Fibroblast of lung (primary cell): ENCODE results near the gene RPS6KA3. TPM values are rescaled to one million over a fixed set of nuclear protein-coding genes. Genes with fewer than 3 reads are reported as not detected.

ENCODE experiments used
- DNase-seq, 2 donors: peaks; one replicate each; pipeline versions ENCODE4 v3.0.0 to v3.0.0-alpha.2; 2010; ENCODE audit warnings: low read depth in 2 of 2
- H2AFZ ChIP-seq: 2 replicates; pipeline ENCODE4 v1.5.1; 2012; ENCODE audit warnings: low read length, control low read depth, inconsistent platforms
- H3K27ac ChIP-seq: 2 replicates; pipeline ENCODE4 v1.5.1; 2011; ENCODE audit warnings: low read length, control low read depth; ENCODE audit not compliant: insufficient read depth
- H3K27me3 ChIP-seq: 2 replicates; pipeline ENCODE4 v1.5.1; 2011; ENCODE audit warnings: mild to moderate bottlenecking, low read length; ENCODE audit not compliant: control insufficient read depth, insufficient read depth
- H3K36me3 ChIP-seq: 2 replicates; pipeline ENCODE4 v1.5.1; 2011; ENCODE audit warnings: low read length; ENCODE audit not compliant: control insufficient read depth, insufficient read depth
- H3K4me1 ChIP-seq: 2 replicates; pipeline ENCODE4 v1.5.1; 2011; ENCODE audit warnings: low read length; ENCODE audit not compliant: control insufficient read depth, insufficient read depth; ENCODE audit errors: extremely low read depth
- H3K4me2 ChIP-seq: 2 replicates; pipeline ENCODE4 v1.5.1; 2011; ENCODE audit warnings: low read length, control low read depth; ENCODE audit not compliant: insufficient read depth; ENCODE audit errors: extremely low read depth
- H3K4me3 ChIP-seq, 4 experiments: fragments of 200-600 bp in 1 of 4; sonication (generic) in 1 of 4; replicated peaks in 1 of 4; 2 replicates each; pipeline ENCODE4 v1.5.1; 2011 to 2016; ENCODE audit warnings: low read length in 4 of 4, low read depth in 3 of 4, mild to moderate bottlenecking in 3 of 4, control low read depth in 2 of 4, inconsistent platforms in 1 of 4, mixed read lengths in 1 of 4; ENCODE audit not compliant: insufficient read depth in 1 of 4; ENCODE audit errors: control extremely low read depth in 1 of 4
- H3K79me2 ChIP-seq: 2 replicates; pipeline ENCODE4 v1.5.1; 2012; ENCODE audit warnings: mild to moderate bottlenecking, low read length, inconsistent platforms; ENCODE audit not compliant: control insufficient read depth, insufficient read depth
- H3K9ac ChIP-seq: 2 replicates; pipeline ENCODE4 v1.5.1; 2011; ENCODE audit warnings: mild to moderate bottlenecking, low read length, control low read depth; ENCODE audit not compliant: insufficient read depth
- H3K9me3 ChIP-seq: 2 replicates; pipeline ENCODE4 v1.5.1; 2012; ENCODE audit warnings: low read depth, low read length; ENCODE audit not compliant: control insufficient read depth, insufficient read depth
- H4K20me1 ChIP-seq: 2 replicates; pipeline ENCODE4 v1.5.1; 2011; ENCODE audit warnings: low read length; ENCODE audit not compliant: control insufficient read depth, insufficient read depth; ENCODE audit errors: extremely low read depth
- CTCF ChIP-seq, 2 donors: IDR thresholded peaks in 1 of 2; conservative IDR thresholded peaks in 1 of 2; 1 replicate in 1 of 2; 2 replicates in 1 of 2; pipeline ENCODE4 v1.5.1; 2011 to 2012; ENCODE audit warnings: low read length in 2 of 2, control low read depth in 1 of 2, inconsistent platforms in 1 of 2, low read depth in 1 of 2, mild to moderate bottlenecking in 1 of 2
- EZH2 ChIP-seq: IDR thresholded peaks from 2 replicates; pipeline ENCODE4 v1.5.1; 2012; ENCODE audit warnings: low read length, control low read depth, mild to moderate bottlenecking; ENCODE audit errors: missing control alignments
- polyA plus RNA-seq, 2 donors: library from polyadenylated mRNA; depleted of rRNA in 1 of 2; stranded (reverse) in 1 of 2; unstranded in 1 of 2; fragments of >200 nt; gene quantifications; 2 replicates each; pipeline ENCODE4 v1.2.1, GENCODE V29; 2011 to 2012; ENCODE audit warnings: missing spikeins in 1 of 2
- total RNA-seq: library from RNA; depleted of rRNA; stranded (reverse); fragments of >200 nt; gene quantifications from 2 replicates; pipeline ENCODE4 v1.2.1, GENCODE V29; 2014

Gene RPS6KA3
- total and polyA plus RNA-seq, 2 donors (not counting 1 experiment from before 2014, with no cell fraction given), result 38.5 to 50.2 TPM

GRCh38 chrX:20139966-20140365, 126.7 kb downstream of the RPS6KA3 start:
- DNase-seq, result peak; percentile 61 to 73
- Histone ChIP-seq H4K20me1 (no peaks in the 10 kb centered on the region), H3K36me3 (peaks cover 2% of the 10 kb centered on the region), H3K4me3 (peak overlapping the region; percentile 76 to 93 (median 90)), H3K9ac (no peak overlapping the region), H3K4me2 (peak overlapping the region; percentile 94), H3K79me2 (peaks cover 47% of the 10 kb centered on the region), H2AFZ (no peak overlapping the region), H3K27ac (no peak overlapping the region), H3K27me3 (no peaks in the 10 kb centered on the region), H3K9me3 (no peaks in the 10 kb centered on the region), H3K4me1 (no peaks in the 10 kb centered on the region)
- TF ChIP-seq CTCF (conservative IDR thresholded peaks at IDR 0.05 in 1 of 2, IDR thresholded peaks at IDR 0.05 in 1 of 2; ENCODE audit: low read depth in 1 of 2, low read length in 2 of 2) (no peak), EZH2 (no peak)

GRCh38 chrX:20135944-20136343, 130.8 kb downstream of the RPS6KA3 start:
- no peaks in the 10 kb centered on the region for H4K20me1 ChIP-seq
- H3K4me1 ChIP-seq, result no peaks in the 10 kb centered on the region
- H3K4me2 ChIP-seq, result no peak overlapping the region
- H3K9me3 ChIP-seq, result no peaks in the 10 kb centered on the region
- H3K36me3 ChIP-seq, result peaks cover 2% of the 10 kb centered on the region
- no peak for DNase-seq
- H3K4me3 ChIP-seq, result no peak overlapping the region
- no peak overlapping the region for H3K9ac ChIP-seq
- peaks cover 43% of the 10 kb centered on the region for H3K79me2 ChIP-seq
- TF ChIP-seq EZH2 (no peak), CTCF (conservative IDR thresholded peaks at IDR 0.05 in 1 of 2, IDR thresholded peaks at IDR 0.05 in 1 of 2; ENCODE audit: low read depth in 1 of 2, low read length in 2 of 2) (no peak)
- H3K27ac ChIP-seq, result no peak overlapping the region
- no peaks in the 10 kb centered on the region for H3K27me3 ChIP-seq
- H2AFZ ChIP-seq, result no peak overlapping the region

- Histone ChIP-seq H3K9ac (no peak overlapping the region), H3K4me2 (no peak overlapping the region), H3K36me3 (peaks cover under 1% of the 10 kb centered on the region), H3K79me2 (peaks cover 13% of the 10 kb centered on the region), H2AFZ (no peak overlapping the region), H3K9me3 (no peaks in the 10 kb centered on the region), H3K4me3 (no peak overlapping the region), H4K20me1 (no peaks in the 10 kb centered on the region), H3K4me1 (no peaks in the 10 kb centered on the region), H3K27me3 (no peaks in the 10 kb centered on the region), H3K27ac (no peak overlapping the region)
- DNase-seq, result no peak
- no peak for TF ChIP-seq EZH2
- no peak for TF ChIP-seq CTCF (conservative IDR thresholded peaks at IDR 0.05 in 1 of 2, IDR thresholded peaks at IDR 0.05 in 1 of 2; ENCODE audit: low read depth in 1 of 2, low read length in 2 of 2)
Observed at GRCh38 chrX:20132666-20133065, 134.0 kb downstream of the RPS6KA3 start.
